GM12878 (cell line): ENCODE results near the gene CEP97. TPM values are rescaled to one million over a fixed set of nuclear protein-coding genes. Genes with fewer than 3 reads are reported as not detected.

Source experiments
- BHLHE40 ChIP-seq, 2 experiments: fragments of 450-650 bp in 1 of 2; IDR thresholded peaks; 2 replicates each; pipeline ENCODE4 v1.6.1; 2011 to 2017; ENCODE audit warnings: low read depth in 2 of 2, borderline replicate concordance in 1 of 2, improper control_type of control experiment in 1 of 2, low read length in 1 of 2, mild to moderate bottlenecking in 1 of 2
- BRCA1 ChIP-seq: IDR thresholded peaks from 2 replicates; pipeline ENCODE4 v1.6.1; 2011; ENCODE audit warnings: low read depth, low read length, improper control_type of control experiment
- CBX3 ChIP-seq: fragments of 200-600 bp; sonication (generic); IDR thresholded peaks from 2 replicates; pipeline ENCODE4 v1.6.1; 2016; ENCODE audit warnings: low read depth, borderline replicate concordance
- CBX5 ChIP-seq: sonication (generic); IDR thresholded peaks from 2 replicates; pipeline ENCODE4 v1.6.1; 2016; ENCODE audit warnings: low read depth, moderate library complexity, mild to moderate bottlenecking, inconsistent platforms
- CHD2 ChIP-seq: IDR thresholded peaks from 2 replicates; pipeline ENCODE4 v1.6.1; 2011; ENCODE audit warnings: low read depth, low read length, improper control_type of control experiment, borderline replicate concordance
- E2F8 ChIP-seq: fragments of 450-650 bp; IDR thresholded peaks from 2 replicates; pipeline ENCODE4 v1.6.1; 2018; ENCODE audit warnings: mild to moderate bottlenecking, low read depth, moderate library complexity; ENCODE audit not compliant: partially characterized antibody
- IRF4 ChIP-seq: IDR thresholded peaks from 2 replicates; pipeline ENCODE4 v1.6.1; 2011; ENCODE audit warnings: low read depth, low read length
- KDM1A ChIP-seq: fragments of 200-600 bp; sonication (generic); IDR thresholded peaks from 2 replicates; pipeline ENCODE4 v1.6.1; 2016; ENCODE audit warnings: borderline replicate concordance
- MAX ChIP-seq: IDR thresholded peaks from 2 replicates; pipeline ENCODE4 v1.6.1; 2012; ENCODE audit warnings: low read depth, low read length, improper control_type of control experiment
- MTA3 ChIP-seq: IDR thresholded peaks from 2 replicates; pipeline ENCODE4 v1.6.1; 2012; ENCODE audit warnings: low read length, inconsistent platforms, borderline replicate concordance
- NR2C1 ChIP-seq: fragments of 450-650 bp; IDR thresholded peaks from 2 replicates; pipeline ENCODE4 v1.6.1; 2017; ENCODE audit warnings: antibody characterized with exemption, mild to moderate bottlenecking, moderate library complexity
- RAD21 ChIP-seq: IDR thresholded peaks from 2 replicates; pipeline ENCODE4 v1.6.1; 2011; ENCODE audit warnings: mild to moderate bottlenecking, low read depth, low read length, moderate library complexity; ENCODE audit not compliant: insufficient read depth
- RAD51 ChIP-seq: fragments of 450-650 bp; IDR thresholded peaks from 2 replicates; pipeline ENCODE4 v1.6.1; 2016; ENCODE audit warnings: moderate library complexity, mild to moderate bottlenecking, inconsistent platforms
- RUNX3 ChIP-seq: IDR thresholded peaks from 2 replicates; pipeline ENCODE4 v1.6.1; 2012; ENCODE audit warnings: low read length, inconsistent platforms
- SIX5 ChIP-seq: IDR thresholded peaks from 2 replicates; pipeline ENCODE4 v1.6.1; 2011; ENCODE audit warnings: mild to moderate bottlenecking, low read depth, low read length, moderate library complexity; ENCODE audit not compliant: severe bottlenecking
- SKIL ChIP-seq: fragments of 450-650 bp; IDR thresholded peaks from 2 replicates; pipeline ENCODE4 v1.6.1; 2017; ENCODE audit warnings: mild to moderate bottlenecking, low read depth, inconsistent platforms; ENCODE audit not compliant: poor library complexity, severe bottlenecking
- SMAD5 ChIP-seq: IDR thresholded peaks from 2 replicates; pipeline ENCODE4 v1.6.1; 2016; ENCODE audit warnings: antibody characterized with exemption, low read depth
- SP1 ChIP-seq: IDR thresholded peaks from one replicate; pipeline ENCODE4 v1.6.1; 2011; ENCODE audit warnings: low read depth, low read length
- TAF1 ChIP-seq: IDR thresholded peaks from 2 replicates; pipeline ENCODE4 v1.6.1; 2011; ENCODE audit warnings: mild to moderate bottlenecking, low read depth, low read length, borderline replicate concordance
- TARDBP ChIP-seq: IDR thresholded peaks from 2 replicates; pipeline ENCODE4 v1.6.1; 2016; ENCODE audit warnings: borderline replicate concordance
- polyA plus RNA-seq, 11 experiments: library from polyadenylated mRNA; depleted of rRNA in 4 of 11; unstranded in 6 of 11; stranded (reverse) in 5 of 11; fragments of >200 nt; fragmentation: Nextera tagmentation in 4 of 11; fragmentation: Illumina TruSeq in 1 of 11; extraction: Ambion mirVana in 4 of 11; extraction: Trizol in 1 of 11; gene quantifications; 1 replicate in 1 of 11; 2 replicates in 10 of 11; pipeline versions ENCODE4 v1.2.1 to v1.2.3, GENCODE V29; 2011 to 2016; ENCODE audit warnings: inconsistent platforms in 2 of 11, missing spikeins in 2 of 11, low read depth in 1 of 11
- total RNA-seq, 4 experiments: library from RNA; depleted of rRNA in 3 of 4; stranded (reverse); fragments of >200 nt in 3 of 4; fragmentation: Illumina TruSeq in 1 of 4; extraction: Trizol in 1 of 4; gene quantifications; 2 replicates each; pipeline versions ENCODE4 v1.2.1 to v1.2.3, GENCODE V29; 2013 to 2021
- TF ChIP-seq, protein P1 (sequence below): IDR thresholded peaks from 2 replicates; pipeline ENCODE4 v1.6.1; 2012; ENCODE audit warnings: low read length, inconsistent platforms
- TF ChIP-seq, protein P2 (sequence below): IDR thresholded peaks from 2 replicates; pipeline ENCODE4 v1.6.1; 2011; ENCODE audit warnings: borderline replicate concordance, low read depth, mild to moderate bottlenecking, moderate library complexity, low read length; ENCODE audit not compliant: insufficient read depth, poor library complexity, severe bottlenecking

The CEP97 gene
- total and polyA plus RNA-seq, 10 of the 15 experiments (the other 5 are each of a cell fraction or from before 2014, with no cell fraction given), result 1.9 to 13.7 (median 5.8) TPM

- TF ChIP-seq SKIL (peak; percentile 52), NR2C1 (peak; percentile 89), SP1 (peak; percentile 88), MTA3 (no peak; the same call in 1 of the 2 replicates), CHD2 (peak; percentile 88), SIX5 (peak; percentile 68), RAD21 (no peak), CBX3 (no peak), IRF4 (peak; percentile 24; the same call in 1 of the 2 replicates), E2F8 (peak; percentile 70), BRCA1 (no peak), TAF1 (0 out of 2 replicates have a peak, but pooled peaks have one; percentile 56), TARDBP (no peak), SMAD5 (peak; percentile 6; the same call in 1 of the 2 replicates), RAD51 (no peak; the same call in 1 of the 2 replicates), RUNX3 (peak; percentile 66), MAX (peak; percentile 56), BHLHE40 (IDR thresholded peaks at IDR 0.05; ENCODE audit: borderline replicate concordance in 1 of 2, low read depth in 2 of 2, low read length in 1 of 2) (peak; percentile 39 to 49), CBX5 (peak; percentile 93; the same call in 1 of the 2 replicates), KDM1A (no peak)
- TF ChIP-seq, protein P1, sequence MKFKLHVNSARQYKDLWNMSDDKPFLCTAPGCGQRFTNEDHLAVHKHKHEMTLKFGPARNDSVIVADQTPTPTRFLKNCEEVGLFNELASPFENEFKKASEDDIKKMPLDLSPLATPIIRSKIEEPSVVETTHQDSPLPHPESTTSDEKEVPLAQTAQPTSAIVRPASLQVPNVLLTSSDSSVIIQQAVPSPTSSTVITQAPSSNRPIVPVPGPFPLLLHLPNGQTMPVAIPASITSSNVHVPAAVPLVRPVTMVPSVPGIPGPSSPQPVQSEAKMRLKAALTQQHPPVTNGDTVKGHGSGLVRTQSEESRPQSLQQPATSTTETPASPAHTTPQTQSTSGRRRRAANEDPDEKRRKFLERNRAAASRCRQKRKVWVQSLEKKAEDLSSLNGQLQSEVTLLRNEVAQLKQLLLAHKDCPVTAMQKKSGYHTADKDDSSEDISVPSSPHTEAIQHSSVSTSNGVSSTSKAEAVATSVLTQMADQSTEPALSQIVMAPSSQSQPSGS, result peak; percentile 66
- TF ChIP-seq, protein P2, sequence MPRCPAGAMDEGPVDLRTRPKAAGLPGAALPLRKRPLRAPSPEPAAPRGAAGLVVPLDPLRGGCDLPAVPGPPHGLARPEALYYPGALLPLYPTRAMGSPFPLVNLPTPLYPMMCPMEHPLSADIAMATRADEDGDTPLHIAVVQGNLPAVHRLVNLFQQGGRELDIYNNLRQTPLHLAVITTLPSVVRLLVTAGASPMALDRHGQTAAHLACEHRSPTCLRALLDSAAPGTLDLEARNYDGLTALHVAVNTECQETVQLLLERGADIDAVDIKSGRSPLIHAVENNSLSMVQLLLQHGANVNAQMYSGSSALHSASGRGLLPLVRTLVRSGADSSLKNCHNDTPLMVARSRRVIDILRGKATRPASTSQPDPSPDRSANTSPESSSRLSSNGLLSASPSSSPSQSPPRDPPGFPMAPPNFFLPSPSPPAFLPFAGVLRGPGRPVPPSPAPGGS, result peak; percentile 46
These were observed 47.5 kb upstream of the CEP97 start, which contains the start of gene ZBTB11 (continued) for GRCh38 chr3:101676765-101677435.
